Osteoblast (primary cell): ENCODE measurements around the gene OAS3. TPM values are rescaled to one million over a fixed set of nuclear protein-coding genes. Genes with fewer than 3 reads are reported as not detected.

Experiments
- DNase-seq: peaks from one replicate; pipeline ENCODE4 v3.0.0; 2011; ENCODE audit warnings: low spot score, mixed read lengths; ENCODE audit not compliant: insufficient read length; ENCODE audit errors: missing footprints
- H2AFZ ChIP-seq: 2 replicates; pipeline ENCODE4 v1.6.0; 2011; ENCODE audit warnings: mild to moderate bottlenecking, low read length
- H3K27ac ChIP-seq: 2 replicates; pipeline ENCODE4 v1.5.1; 2011; ENCODE audit warnings: mild to moderate bottlenecking, low read depth, low read length, moderate library complexity
- H3K27me3 ChIP-seq: 2 replicates; pipeline ENCODE4 v1.6.0; 2012; ENCODE audit warnings: mild to moderate bottlenecking, control low read depth, inconsistent platforms, low read length, moderate library complexity; ENCODE audit not compliant: insufficient read depth
- H3K36me3 ChIP-seq: 2 replicates; pipeline ENCODE4 v1.5.1; 2011; ENCODE audit warnings: mild to moderate bottlenecking, low read length, control low read depth, moderate library complexity; ENCODE audit not compliant: insufficient read depth
- H3K4me1 ChIP-seq: 2 replicates; pipeline ENCODE4 v1.5.1; 2011; ENCODE audit warnings: mild to moderate bottlenecking, low read length, control low read depth, moderate library complexity; ENCODE audit not compliant: insufficient read depth
- H3K4me2 ChIP-seq: 2 replicates; pipeline ENCODE4 v1.6.0; 2011; ENCODE audit warnings: mild to moderate bottlenecking, low read length; ENCODE audit not compliant: insufficient read depth
- H3K4me3 ChIP-seq: fragments of 200-600 bp; sonication (generic); 3 replicates; pipeline ENCODE4 v1.5.1; 2012; ENCODE audit warnings: mild to moderate bottlenecking, low read length, inconsistent platforms; ENCODE audit not compliant: insufficient read depth
- H3K79me2 ChIP-seq: 2 replicates; pipeline ENCODE4 v1.6.0; 2012; ENCODE audit warnings: mild to moderate bottlenecking, low read length, control low read depth, inconsistent platforms; ENCODE audit not compliant: insufficient read depth
- H3K9me3 ChIP-seq: 2 replicates; pipeline ENCODE4 v1.5.1; 2011; ENCODE audit warnings: low read depth, low read length, control low read depth
- H4K20me1 ChIP-seq: 2 replicates; pipeline ENCODE4 v1.6.0; 2012; ENCODE audit warnings: mild to moderate bottlenecking, low read length, control low read depth; ENCODE audit not compliant: insufficient read depth
- CTCF ChIP-seq: IDR thresholded peaks from 2 replicates; pipeline ENCODE4 v1.5.1; 2011; ENCODE audit warnings: mild to moderate bottlenecking, low read depth, low read length, moderate library complexity; ENCODE audit errors: extremely low read depth
- total RNA-seq: library from RNA; depleted of rRNA; stranded (reverse); fragments of >200 nt; gene quantifications from 2 replicates; pipeline ENCODE4 v1.2.3, GENCODE V29; 2012

OAS3 gene
- total RNA-seq, 1 donor: 6.9 TPM

- Histone ChIP-seq H3K36me3 (no peaks in the 10 kb centered on the region), H3K4me1 (no peaks in the 10 kb centered on the region), H3K27me3 (no peaks in the 10 kb centered on the region), H3K27ac (no peak overlapping the region), H3K9me3 (no peaks in the 10 kb centered on the region), H4K20me1 (no peaks in the 10 kb centered on the region), H2AFZ (no peak overlapping the region), H3K4me2 (no peak overlapping the region), H3K4me3 (no peak overlapping the region), H3K79me2 (no peaks in the 10 kb centered on the region)
- no peak for DNase-seq
- no peak for TF ChIP-seq CTCF
These were observed 22.8 kb downstream of the OAS3 start for GRCh38 chr12:112961074-112961473.

GRCh38 chr12:112961536-112961935 lies 23.3 kb downstream of the OAS3 start:
- H3K79me2 ChIP-seq: no peaks in the 10 kb centered on the region
- H3K27me3 ChIP-seq: no peaks in the 10 kb centered on the region
- no peaks in the 10 kb centered on the region for H4K20me1 ChIP-seq
- no peak for DNase-seq
- H3K4me1 ChIP-seq: no peaks in the 10 kb centered on the region
- no peak overlapping the region for H3K27ac ChIP-seq
- H3K4me3 ChIP-seq: no peak overlapping the region
- no peaks in the 10 kb centered on the region for H3K9me3 ChIP-seq
- TF ChIP-seq CTCF: no peak
- no peak overlapping the region for H2AFZ ChIP-seq
- no peak overlapping the region for H3K4me2 ChIP-seq
- no peaks in the 10 kb centered on the region for H3K36me3 ChIP-seq

GRCh38 chr12:112962561-112962960 lies 24.3 kb downstream of the OAS3 start:
- Histone ChIP-seq H4K20me1 (no peaks in the 10 kb centered on the region), H3K9me3 (no peaks in the 10 kb centered on the region), H3K4me3 (no peak overlapping the region)

GRCh38 chr12:112963227-112963861 lies 25.1 kb downstream of the OAS3 start:
- DNase-seq: no peak
- Histone ChIP-seq H3K27ac (no peak overlapping the region), H3K27me3 (no peaks in the 10 kb centered on the region), H4K20me1 (no peaks in the 10 kb centered on the region), H3K9me3 (no peaks in the 10 kb centered on the region), H3K79me2 (no peaks in the 10 kb centered on the region), H3K4me2 (no peak overlapping the region), H2AFZ (no peak overlapping the region), H3K36me3 (no peaks in the 10 kb centered on the region), H3K4me1 (no peaks in the 10 kb centered on the region), H3K4me3 (no peak overlapping the region)
- no peak for TF ChIP-seq CTCF

More at GRCh38 chr12:112962561-112962960, 24.3 kb downstream of the OAS3 start:
- no peaks in the 10 kb centered on the region for H3K36me3 ChIP-seq
- H2AFZ ChIP-seq: no peak overlapping the region
- no peak for TF ChIP-seq CTCF
- no peak overlapping the region for H3K4me2 ChIP-seq
- DNase-seq: no peak
- H3K27ac ChIP-seq: no peak overlapping the region
- no peaks in the 10 kb centered on the region for H3K4me1 ChIP-seq
- no peaks in the 10 kb centered on the region for H3K27me3 ChIP-seq
- no peaks in the 10 kb centered on the region for H3K79me2 ChIP-seq
